ENCODE measurements around the gene FUT3. TPM values are rescaled to one million over a fixed set of nuclear protein-coding genes. Genes with fewer than 3 reads are reported as not detected.

Gene FUT3
- total and polyA plus RNA-seq, 8 donors: 3.3 to 13.9 (median 7.9) TPM

GRCh38 chr19:5867201-5868136, 16.2 kb upstream of the FUT3 start:
- FAIRE-seq (no peak), ATAC-seq (no peak), DNase-seq (no peak)
- intact Hi-C loops (cut with DNase I): no loop called here
- no peaks in the 10 kb centered on the region for H3K9me3 ChIP-seq
- H3K27me3 ChIP-seq: no peaks in the 10 kb centered on the region
- H3K4me3 ChIP-seq: no peak overlapping the region
- H3K36me3 ChIP-seq: no peaks in the 10 kb centered on the region
- H3K27ac ChIP-seq: no peak overlapping the region
- no peaks in the 10 kb centered on the region for H3K4me1 ChIP-seq
- 78 to 84% methylated on average over 29 to 31 of the region's 31 CpGs for WGBS, 2 donors
- no peak for TF ChIP-seq CTCF (IDR thresholded peaks at IDR 0.05)

- ATAC-seq (no peak), FAIRE-seq (no peak), DNase-seq (no peak)
- Histone ChIP-seq H3K36me3 (no peaks in the 10 kb centered on the region), H3K4me3 (no peak overlapping the region), H3K27ac (no peak overlapping the region), H3K4me1 (no peaks in the 10 kb centered on the region), H3K9me3 (no peaks in the 10 kb centered on the region), H3K27me3 (no peaks in the 10 kb centered on the region)
- TF ChIP-seq CTCF (IDR thresholded peaks at IDR 0.05): no peak
- 69 to 71% methylated on average over 11 of the region's 11 CpGs for WGBS, 2 donors
- intact Hi-C loops (cut with DNase I): no loop called here
These were observed 14.5 kb upstream of the FUT3 start for GRCh38 chr19:5865772-5866171.

GRCh38 chr19:5864725-5865486, 13.7 kb upstream of the FUT3 start:
- ATAC-seq: no peak
- H3K36me3 ChIP-seq: no peaks in the 10 kb centered on the region
- H3K4me3 ChIP-seq: no peak overlapping the region
- H3K27ac ChIP-seq: no peak overlapping the region
- no peak for TF ChIP-seq CTCF (IDR thresholded peaks at IDR 0.05)
- FAIRE-seq: no peak
- 65 to 84% methylated on average over 14 of the region's 14 CpGs for WGBS, 2 donors
- no peaks in the 10 kb centered on the region for H3K4me1 ChIP-seq
- H3K9me3 ChIP-seq: no peaks in the 10 kb centered on the region
- no peaks in the 10 kb centered on the region for H3K27me3 ChIP-seq
- intact Hi-C loops (cut with DNase I): no loop called here
- no peak for DNase-seq

GRCh38 chr19:5864013-5864720, 12.9 kb upstream of the FUT3 start:
- no peak for TF ChIP-seq CTCF (IDR thresholded peaks at IDR 0.05)
- Histone ChIP-seq H3K27me3 (no peaks in the 10 kb centered on the region), H3K27ac (no peak overlapping the region), H3K4me3 (no peak overlapping the region), H3K36me3 (no peaks in the 10 kb centered on the region), H3K4me1 (no peaks in the 10 kb centered on the region), H3K9me3 (no peaks in the 10 kb centered on the region)
- intact Hi-C loops (cut with DNase I): no loop called here
- WGBS, 2 donors: 63 to 72% methylated on average over 9 of the region's 9 CpGs
- DNase-seq: no peak
- no peak for FAIRE-seq
- ATAC-seq: no peak
